ENCODE results near the gene TLE1.
"Not testable (repeated sequence)": the region's sequence is repeated elsewhere in the genome, so short reads cannot be mapped to it uniquely, and the experiment has no call there.

TLE1 gene

DNA sequence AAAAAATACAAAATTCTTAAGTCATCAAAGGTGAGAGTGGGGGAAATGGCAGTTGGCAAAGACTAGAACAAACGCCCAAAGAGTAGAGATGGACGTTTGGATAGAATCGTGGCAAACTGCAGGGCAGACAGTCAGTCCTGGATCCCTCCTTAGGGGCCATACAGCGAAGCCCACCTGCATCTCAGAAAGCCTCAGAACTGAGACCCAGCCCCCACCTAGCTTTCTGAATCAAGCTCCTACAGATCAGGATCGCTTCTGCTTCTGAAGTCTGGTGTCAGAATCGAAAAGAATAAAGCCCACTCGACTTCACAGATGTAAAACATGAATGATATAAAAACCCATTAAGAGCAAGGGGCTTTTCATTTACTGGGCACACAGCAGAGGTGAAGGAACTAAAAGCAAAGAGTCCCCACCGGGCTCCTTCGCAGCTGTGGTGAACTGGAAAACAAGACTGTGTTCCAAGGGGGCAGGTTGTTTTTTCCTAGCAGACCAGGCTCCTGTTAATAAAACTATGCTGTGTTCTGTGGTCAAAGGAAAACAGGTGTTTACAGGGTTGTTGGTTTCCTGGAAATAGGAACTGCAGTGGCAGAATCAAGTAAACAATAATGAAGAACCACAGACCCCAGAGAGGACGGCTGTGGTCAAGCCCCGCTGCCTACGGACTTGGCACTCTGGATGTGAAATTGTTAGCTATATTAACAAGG, 91.8 kb downstream of the TLE1 start:
- no peak for DNase-seq

DNA sequence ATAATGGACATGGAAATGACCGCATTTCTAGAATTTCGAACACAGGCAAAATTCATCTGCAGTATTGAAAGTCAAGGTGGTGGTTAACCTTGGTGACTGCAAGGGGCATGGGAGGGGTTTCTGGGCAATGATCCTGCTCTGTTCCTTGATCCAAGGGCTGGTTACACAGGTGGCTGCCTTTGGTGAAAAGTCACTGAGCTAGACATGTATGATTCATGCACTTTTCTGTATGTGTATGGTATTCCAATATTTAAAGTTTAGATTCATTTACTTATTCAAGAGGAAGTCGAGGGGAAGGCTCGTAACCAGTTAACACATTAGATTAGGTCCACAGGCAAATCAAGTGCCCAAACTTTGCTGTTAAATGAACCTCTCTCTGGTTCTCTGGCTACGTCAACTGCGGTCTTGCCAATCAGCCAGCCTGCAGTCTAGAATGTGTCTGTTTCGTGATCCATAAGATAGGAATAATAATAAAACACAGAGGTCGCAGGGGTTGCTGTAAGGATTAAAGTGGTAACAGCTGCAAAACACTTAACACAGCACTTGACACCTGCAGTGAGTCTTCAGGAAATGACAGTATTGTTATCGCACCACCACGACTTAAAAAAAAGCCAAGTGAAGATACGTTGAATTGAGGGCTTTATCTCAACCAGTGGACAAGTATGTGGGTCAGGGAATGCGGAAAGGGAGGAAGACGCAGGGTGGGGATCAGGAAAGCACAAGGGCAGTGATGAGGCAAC, 92.5 kb downstream of the TLE1 start:
- no peak for DNase-seq

DNA sequence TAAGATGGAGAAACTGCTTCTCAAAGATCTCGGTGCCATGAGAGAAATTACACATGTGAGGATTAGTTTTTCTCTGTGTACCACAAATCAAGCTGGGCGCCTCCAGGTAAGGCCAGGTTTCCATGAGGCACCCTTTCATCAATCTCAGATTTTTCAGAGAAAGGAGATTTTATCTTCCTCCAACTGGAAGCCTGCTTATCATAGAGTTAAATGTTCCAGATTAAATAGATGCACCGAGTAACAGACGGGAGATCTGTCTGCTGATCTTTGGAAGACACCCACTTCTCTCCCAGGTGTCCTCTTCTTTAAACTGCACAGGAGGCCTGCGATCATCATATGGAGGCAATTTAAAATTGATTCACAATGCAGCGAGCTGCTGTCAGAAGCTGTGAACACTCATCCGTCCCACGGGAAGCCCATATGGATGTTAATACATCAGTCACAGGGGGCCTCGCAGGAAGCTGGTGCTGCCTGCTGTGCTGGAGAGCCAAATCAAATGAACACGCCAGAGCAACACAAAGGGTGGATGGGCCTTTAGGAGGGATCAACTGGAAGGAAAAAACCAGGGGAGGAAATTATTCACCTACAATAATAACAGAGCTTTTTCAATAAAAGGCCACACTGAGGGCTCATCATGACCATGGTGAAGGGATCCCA, 93.3 kb downstream of the TLE1 start:
- DNase-seq, result no peak

DNA sequence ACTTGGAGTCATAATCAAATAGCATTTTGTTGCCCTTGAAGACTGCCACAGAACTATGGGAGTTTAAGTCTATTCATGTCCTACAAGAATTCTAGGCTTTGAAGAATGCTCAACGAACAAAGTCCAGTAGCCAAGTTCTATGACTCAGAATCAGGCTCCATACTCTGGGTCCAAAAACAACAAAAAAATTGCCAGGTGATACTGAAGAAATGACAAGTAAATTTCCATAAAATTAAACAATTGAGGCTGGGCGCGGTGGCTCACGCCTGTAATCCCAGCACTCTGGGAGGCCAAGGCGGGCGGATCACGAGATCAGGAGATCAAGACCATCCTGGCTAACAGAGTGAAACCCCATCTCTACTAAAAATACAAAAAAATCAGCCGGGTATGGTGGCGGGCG, 94.1 kb downstream of the TLE1 start:
- not testable (repeated sequence) for DNase-seq

DNA sequence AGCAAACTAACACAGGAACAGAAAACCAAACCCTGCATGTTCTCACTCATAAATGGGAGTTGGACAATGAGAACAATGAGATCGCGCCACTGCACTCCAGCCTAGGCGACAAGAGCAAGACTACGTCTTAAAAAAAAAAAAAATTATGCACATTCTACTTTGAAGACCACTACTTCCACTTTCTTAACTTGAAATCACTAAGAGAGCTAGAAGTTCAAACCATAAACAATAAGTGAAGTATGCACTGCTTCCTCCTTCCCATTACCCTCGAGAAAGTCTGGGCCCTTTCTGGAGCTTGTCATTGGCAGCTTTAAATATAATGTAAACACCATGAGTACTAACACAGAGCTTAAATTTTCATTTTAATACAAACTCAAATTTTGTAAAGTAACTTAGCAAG, 94.9 kb downstream of the TLE1 start:
- DNase-seq, result no peak

DNA sequence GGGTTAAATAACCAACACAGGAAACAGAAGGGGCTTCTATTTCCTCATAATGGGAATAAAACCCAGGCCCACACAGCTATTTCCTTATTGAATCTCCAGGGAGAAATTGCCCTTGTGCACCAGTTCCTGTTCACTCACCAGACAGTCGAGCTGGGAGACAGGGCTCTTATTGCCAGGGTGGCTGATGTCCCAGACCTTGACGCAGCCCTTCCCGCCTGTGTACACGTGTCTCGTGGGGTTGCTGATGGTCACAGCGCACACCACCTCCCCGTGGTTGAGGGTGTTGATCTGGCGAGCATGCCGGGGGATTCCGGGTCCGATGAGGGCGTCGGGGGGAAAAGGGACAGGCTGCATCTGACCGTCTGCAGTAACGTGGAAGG, 96.5 kb downstream of the TLE1 start:
- no peak for DNase-seq

DNA sequence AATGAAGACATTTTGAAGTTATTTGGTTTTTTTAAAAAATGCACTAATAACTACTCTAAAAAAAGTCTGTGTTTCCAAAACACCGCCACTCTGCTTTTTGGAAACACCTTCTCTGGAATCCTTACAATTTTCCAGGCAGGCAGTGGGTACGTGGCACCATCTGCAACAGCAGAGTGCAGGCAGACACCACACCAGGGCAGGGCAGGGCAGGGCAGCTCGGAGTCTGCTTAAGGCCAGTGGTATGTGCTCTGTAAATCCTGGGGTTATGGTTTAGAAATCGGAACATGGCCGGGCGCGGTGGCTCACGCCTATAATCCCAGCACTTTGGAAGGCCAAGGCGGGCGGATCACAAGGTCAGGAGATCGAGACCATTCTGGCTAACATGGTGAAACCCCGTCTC, 97.6 kb downstream of the TLE1 start:
- DNase-seq, result no peak

DNA sequence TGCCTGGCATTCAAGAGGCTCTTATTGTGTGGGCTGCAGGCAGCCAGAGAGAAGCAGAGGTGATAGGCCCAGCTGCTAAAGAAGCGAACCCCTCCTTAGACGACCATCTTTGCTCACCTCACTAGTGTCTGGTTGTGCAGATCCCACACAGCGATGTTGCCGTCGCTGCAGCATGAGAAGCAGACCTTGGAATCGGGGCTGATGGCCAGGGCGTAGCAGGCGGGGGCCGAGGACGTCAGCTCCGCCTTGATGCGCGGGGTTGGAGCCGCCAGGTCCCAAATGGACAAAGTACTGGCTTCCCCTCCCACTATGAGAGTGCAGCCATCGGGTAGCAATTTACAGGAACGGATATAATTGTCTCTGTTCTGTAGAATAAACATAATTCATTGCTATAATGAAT, 98.7 kb downstream of the TLE1 start:
- no peak for DNase-seq

DNA sequence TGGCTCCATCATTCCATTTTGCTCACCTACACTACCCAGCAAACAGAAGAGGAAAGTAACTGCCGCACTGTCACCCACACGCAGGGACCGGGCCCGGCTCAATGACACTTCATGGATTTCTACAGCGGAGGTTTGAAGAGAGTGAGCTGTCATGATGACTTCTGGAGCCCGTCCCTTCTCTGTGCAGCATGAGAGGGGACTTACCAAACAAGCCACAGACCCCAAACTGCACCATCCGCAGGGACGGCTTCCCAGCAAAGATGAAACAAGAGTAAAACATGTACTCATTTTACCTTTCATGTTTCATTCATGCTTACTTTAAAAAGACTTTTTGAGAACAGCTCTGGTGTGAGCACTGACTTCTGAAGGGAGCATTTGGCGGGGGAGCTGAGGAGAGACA, 99.5 kb downstream of the TLE1 start:
- DNase-seq, result no peak

DNA sequence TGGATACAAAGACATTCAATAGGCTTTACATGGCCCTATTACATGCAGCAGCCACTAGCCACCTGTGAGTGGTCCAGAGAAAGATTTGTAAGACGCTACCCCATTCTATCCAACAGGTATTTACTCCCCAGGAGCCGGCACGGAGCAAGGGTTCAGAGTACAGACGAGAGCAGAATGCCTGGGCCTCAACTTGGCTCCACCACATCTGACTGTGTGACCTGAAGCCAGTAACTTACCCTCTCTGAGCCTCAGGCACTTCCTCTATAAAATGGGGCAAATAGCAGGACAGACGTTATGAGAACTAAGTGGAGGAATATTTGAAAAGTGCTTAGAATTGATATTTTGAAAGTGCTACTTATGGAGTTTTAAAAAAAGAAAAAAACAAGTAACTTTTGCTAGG, 100.0 kb downstream of the TLE1 start:
- no peak for DNase-seq

DNA sequence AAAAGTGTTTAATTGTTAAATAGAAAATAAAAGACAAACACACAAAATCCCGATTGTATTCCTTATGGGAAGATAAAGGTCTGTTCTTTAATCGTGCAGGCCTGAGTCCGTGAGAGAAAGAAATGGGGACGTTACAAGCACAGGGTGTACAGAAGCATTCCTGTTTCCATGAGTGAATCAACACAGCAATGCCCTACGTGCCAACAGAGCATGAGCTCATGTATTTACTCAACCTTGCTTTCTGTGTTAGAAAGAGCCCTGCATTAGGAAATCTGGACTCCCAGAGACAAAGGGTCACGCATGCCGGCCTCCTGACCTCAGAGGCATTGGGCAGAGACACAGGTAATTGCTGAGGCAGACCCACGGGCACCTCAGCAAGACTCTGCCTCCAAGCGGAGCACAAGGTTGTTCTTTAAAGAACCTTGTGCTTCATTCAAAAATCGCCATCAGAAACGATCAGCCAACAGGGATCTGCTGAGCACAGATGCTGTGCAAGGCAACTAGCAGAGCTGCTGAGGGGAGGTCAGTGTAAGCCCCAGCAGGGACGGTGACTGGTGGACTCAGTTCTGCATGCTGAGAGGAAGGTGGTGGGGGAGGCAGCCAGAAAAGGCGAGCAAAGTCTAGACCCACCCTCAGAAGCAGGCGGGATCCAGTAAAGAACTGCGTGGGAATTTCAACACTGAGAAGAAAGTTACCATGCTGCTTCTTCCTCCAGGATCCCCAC, 101.0 kb downstream of the TLE1 start:
- no peak for DNase-seq

DNA sequence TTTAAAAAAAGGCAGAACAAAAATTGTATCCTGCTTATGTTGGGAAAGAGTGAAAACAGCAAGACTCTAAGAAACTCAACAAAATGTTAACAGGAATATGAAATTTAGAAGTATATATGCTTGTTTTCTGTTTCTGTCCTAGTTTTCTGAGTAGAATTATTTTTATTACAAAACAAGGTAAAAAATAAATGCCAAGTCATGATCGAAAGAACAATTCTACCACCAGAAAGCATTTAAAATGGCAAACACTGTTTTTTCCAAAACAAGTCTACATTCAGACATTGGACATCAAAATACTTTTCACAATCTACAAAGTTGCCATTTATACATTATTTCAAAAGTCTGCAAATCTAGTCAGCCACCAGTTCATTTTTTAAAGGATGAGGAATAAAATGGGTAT, 102.6 kb downstream of the TLE1 start:
- DNase-seq, result no peak

DNA sequence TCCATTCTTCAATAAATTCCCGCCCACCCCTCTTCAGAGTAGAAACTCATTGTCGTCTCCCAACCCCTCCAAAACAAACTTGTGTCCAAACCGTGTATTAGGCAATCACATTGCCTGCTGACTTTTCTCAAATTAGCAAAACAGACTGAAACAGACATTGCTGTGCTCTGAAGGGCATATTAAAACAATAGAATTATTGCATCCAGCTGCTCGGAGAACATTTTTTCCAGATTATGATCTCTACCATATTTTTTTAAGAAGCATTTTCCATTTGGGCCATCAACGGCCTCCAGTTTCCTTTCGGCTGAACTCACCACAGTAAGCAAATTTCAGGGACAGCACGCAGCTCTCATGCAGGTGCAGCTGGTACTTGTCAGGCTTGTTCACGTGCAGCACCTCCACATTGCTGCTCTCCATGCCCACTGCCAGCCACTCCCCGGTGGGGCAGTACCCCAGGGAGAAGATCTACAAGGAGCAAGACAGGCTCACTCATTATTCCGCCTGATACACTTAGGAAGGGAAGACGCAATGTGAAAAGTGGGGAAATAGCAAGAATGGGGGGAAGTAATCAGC, 104.1 kb downstream of the TLE1 start:
- DNase-seq, result no peak

DNA sequence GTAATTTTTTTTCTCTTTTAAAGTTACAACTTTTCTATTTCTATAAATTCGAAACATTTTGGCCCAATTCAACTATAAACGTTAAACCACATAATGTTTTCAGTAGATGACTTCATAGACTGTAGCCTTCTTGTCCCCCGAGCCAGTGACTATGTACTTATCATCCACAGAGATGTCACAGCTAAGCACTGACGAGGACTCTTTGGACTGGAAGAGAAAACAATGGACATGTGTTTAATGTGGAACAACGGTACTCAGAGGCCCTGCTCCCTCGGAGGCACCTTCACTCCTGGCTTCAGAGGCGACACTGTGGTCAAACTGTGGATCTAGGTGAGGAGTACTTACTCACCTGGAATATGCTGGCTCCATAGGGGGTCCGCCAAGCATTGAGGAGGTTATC, 105.2 kb downstream of the TLE1 start:
- DNase-seq, result no peak

DNA sequence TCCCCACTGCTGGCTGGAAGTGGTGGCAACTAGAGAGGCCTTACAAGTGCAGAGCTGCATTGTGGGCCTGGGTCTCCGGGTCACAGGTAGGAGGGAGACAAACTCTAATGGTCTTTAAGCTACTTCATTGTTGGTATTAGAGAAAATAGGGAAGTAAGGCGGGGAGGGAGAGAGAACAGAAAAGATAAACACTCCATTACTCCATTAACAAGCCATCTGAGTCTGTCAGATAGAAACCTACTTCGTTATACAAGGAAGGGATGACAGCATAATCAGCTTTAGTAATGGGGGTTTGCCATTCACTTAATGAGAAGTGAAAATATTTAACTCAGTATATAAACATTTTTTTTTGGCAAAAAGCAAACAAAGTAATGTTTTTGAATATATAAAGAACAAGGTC, 107.4 kb downstream of the TLE1 start:
- no peak for DNase-seq

DNA sequence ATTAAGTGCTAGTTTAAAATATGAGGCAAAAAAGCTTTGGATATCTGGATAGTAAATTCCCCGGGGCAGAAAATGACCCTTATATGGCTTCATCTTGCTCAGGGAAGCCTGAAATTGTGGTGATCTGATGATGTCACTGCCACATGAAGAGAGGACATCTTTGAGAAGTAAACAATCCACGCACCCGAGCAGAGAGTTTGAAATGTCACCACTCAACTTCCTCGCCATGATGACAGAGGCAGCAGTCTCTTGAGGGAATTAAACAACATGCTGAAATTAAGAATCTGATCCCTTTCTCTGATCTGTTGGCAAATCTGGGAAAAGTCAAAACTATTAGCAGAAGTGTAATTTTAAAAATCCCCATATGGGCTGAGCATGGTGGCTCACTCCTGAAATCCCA, 110.0 kb downstream of the TLE1 start:
- DNase-seq, result no peak

DNA sequence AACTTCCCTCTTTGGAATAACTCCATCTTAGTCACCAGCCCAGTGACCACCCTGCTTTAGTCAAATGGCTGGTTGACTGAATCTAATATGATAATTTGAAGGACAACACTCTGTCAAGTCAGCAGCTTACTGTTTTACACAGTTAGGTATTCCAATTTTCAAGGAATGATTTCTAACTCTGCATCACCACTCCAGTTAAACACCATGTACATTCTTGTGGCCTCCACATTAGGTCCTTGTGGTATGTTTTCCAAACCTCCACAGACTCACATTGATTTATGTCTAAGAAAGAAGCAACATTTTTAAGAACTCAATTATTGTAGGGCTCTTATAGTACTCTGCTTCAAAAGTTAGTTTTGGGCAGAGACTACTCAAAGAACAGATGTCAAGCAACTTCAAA, 110.7 kb downstream of the TLE1 start:
- DNase-seq, result no peak

DNA sequence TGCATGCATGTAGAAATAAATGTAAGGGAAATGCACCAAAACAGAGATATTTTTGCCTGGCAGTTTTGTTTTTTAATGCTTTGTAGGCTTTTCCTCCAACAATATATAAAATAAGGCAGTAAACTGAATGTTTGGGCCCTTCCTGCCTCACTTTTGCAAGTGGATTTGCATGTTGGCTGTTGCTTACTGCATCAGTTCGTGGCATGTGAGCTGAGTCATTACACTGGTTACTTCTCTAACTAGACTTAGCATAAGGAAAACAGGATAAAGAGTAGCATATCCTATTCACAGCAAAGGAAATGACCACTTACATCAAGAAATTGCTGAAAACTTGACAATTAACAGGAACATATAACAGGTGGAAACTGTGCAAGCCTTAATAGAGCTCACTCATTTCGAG, 113.4 kb downstream of the TLE1 start:
- DNase-seq, result no peak

DNA sequence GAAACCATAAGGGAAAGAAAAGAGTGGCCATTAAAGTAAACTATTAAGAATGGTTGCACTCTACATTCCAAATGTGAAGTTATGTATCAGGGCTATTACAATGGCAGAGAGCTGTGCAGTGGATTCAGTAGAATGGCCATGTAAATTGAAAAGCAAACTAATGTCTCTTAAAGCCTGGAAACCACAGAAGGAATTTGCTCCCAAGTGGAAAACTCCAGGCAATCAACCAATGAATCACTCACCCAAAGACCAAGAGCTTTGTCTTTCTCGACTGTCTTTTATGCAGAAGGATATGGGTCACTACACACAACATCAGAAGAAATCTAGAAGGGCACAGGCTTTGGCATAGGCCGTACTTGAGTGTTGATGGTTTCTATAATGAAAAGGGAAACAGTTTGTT, 114.9 kb downstream of the TLE1 start:
- DNase-seq, result no peak

DNA sequence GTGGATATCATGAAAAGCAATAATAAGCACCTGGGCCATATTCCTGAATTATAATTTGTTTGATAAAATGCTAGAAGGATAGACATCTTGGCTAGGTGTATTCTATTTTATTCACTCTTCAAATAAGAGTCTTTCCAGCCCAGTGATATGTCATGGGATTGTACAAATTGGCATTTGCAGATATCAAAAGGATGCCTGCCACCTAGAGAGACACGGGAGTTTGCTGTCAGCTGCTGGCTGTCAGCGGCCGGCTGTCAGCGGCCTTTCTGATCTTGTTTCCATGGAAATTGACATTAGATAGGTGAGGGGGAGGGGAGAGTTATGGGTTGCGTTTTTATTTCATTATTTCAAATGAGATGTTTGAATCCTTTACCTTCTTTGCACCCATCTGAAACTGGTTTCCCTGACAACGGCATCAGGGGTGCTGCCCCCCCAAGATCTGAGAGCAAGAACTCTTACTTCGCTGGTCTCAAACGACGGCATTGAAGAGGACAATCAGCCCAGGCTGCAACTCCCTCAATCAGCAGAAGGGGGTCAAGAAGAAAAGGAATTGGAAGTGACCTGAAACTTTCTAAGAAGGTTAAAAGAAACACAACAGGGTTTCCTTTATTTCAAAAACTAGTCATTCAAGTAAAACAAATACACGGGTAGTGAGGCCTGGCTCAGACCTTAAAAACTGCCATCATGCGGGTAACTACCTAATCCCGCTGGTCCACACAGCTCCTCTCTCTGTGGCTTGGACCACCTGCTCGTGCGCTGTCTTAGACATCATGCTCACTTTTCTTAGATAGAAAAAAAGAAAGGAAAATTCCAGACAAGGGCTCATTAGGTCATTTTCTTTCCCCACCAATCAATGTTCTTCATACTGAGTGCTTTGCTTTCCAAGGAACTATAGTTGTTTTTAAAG, 115.7 kb downstream of the TLE1 start:
- no peak for DNase-seq

DNA sequence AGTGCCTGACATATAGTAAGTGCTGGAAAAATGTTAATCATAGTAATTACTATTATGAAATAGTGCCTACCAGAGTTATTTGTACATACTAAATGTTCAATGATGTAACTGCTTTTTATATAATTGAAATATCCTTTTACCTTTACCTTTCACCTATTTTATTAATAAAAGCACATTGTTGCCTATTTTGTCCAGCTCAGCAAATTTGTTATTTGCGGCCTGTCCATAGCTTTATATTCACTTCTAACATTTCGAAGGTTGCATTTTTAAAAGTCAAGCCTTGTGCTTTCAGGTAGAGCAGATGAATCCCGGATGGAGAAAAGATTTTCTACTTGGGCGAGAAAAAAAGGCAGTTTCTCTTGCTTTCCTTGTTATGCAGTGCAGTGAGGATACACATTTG, 119.3 kb downstream of the TLE1 start:
- no peak for DNase-seq

DNA sequence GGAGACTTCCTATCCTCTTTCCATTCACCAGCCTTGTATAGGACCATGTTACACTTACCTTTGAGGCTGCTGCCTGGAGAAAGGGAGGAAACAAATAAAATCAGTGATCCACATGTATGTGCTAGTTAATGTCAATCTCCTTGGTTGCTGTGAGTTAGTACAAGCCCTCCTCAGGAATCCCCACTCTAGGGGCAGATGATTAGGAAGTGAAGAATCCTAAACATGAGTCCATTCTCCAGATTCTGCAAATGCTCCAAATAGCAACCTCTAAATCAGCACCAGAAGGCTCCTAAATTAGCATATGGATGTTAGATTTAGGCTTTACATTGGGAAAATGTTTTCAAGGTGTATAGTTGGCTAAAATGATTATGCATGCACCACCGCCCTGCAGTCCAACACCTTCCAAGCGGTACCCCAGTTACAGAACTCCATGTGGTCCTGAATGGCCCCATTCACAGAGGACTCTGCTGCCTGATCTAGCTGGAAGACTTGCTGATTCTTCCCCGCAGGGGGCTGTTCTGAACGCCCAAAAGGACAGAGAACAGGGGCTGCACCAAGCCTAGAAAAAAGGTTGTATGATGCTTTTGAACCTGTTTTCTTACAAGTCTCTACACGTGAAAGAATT, 123.2 kb downstream of the TLE1 start:
- no peak for DNase-seq

Data from CD4-positive, alpha-beta T cell treated with Interleukin-17A for 1 hour (primary cell).